Duodenal mucosa (tissue), 2 donors: ENCODE measurements around the gene TJP3.
A peak's percentile ranks its signal among the peaks of the same experiment; 100 is the strongest.

Source experiments
- H3K27ac ChIP-seq: one replicate; pipeline ENCODE4 v1.7.0; 2013; ENCODE audit warnings: low read depth, low read length
- H3K27me3 ChIP-seq, 2 donors: one replicate each; pipeline ENCODE4 v1.7.0; 2013; ENCODE audit warnings: low read length in 2 of 2, control low read depth in 1 of 2; ENCODE audit not compliant: insufficient read depth in 2 of 2, control insufficient read depth in 1 of 2
- H3K36me3 ChIP-seq, 2 donors: one replicate each; pipeline ENCODE4 v1.7.0; 2013; ENCODE audit warnings: low read length in 2 of 2, control low read depth in 1 of 2; ENCODE audit not compliant: insufficient read depth in 2 of 2, control insufficient read depth in 1 of 2
- H3K4me1 ChIP-seq, 2 donors: one replicate each; pipeline ENCODE4 v1.7.0; 2013; ENCODE audit warnings: low read length in 2 of 2, control low read depth in 1 of 2; ENCODE audit not compliant: insufficient read depth in 2 of 2, control insufficient read depth in 1 of 2
- H3K4me3 ChIP-seq, 2 donors: one replicate each; pipeline ENCODE4 v1.7.0; 2013; ENCODE audit warnings: low read length in 2 of 2, low read depth in 1 of 2
- H3K9ac ChIP-seq, 2 donors: one replicate each; pipeline ENCODE4 v1.7.0; 2013; ENCODE audit warnings: low read length in 2 of 2, low read depth in 1 of 2
- H3K9me3 ChIP-seq, 2 donors: one replicate each; pipeline ENCODE4 v1.7.0; 2013; ENCODE audit warnings: low read length in 2 of 2, control low read depth in 1 of 2; ENCODE audit not compliant: control insufficient read depth in 1 of 2

The TJP3 gene

DNA sequence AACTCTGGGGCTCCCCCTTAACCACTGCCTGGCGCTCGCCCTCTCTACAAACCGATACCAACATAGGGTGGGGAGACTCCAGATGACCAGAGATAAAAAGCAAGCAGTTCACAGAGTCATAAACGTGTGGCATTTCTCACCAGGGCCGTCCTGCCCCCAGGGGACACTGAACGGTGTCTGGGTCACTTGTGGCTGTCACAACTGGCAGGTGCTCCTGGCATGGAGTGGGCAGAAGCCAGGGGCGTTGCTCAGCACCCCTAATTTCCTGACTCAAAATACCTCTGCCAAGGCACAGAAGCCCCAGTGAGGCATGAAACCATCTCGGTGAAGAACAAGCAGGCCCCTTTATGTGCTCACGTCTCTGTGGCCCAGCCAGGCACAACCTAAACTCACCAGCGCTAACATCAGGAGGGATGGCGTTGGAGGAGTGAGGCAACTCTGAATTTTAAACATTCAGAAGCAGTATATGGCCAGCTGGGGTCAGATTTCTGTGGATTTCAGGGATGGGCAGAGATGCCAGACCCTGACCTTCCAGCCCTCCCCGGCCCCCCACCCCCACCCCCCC lies 9.7 kb upstream of the TJP3 start:
- H3K36me3 ChIP-seq = no peaks in the 10 kb centered on the region
- no peaks in the 10 kb centered on the region for H3K9me3 ChIP-seq
- H3K27me3 ChIP-seq = no peaks in the 10 kb centered on the region
- H3K4me1 ChIP-seq = peaks cover 4 to 27% of the 10 kb centered on the region in 2 donors
- H3K9ac ChIP-seq = no peak overlapping the region
- H3K27ac ChIP-seq = no peak overlapping the region
- peak overlapping the region in 1 of 2 donors; percentile 22 for H3K4me3 ChIP-seq

DNA sequence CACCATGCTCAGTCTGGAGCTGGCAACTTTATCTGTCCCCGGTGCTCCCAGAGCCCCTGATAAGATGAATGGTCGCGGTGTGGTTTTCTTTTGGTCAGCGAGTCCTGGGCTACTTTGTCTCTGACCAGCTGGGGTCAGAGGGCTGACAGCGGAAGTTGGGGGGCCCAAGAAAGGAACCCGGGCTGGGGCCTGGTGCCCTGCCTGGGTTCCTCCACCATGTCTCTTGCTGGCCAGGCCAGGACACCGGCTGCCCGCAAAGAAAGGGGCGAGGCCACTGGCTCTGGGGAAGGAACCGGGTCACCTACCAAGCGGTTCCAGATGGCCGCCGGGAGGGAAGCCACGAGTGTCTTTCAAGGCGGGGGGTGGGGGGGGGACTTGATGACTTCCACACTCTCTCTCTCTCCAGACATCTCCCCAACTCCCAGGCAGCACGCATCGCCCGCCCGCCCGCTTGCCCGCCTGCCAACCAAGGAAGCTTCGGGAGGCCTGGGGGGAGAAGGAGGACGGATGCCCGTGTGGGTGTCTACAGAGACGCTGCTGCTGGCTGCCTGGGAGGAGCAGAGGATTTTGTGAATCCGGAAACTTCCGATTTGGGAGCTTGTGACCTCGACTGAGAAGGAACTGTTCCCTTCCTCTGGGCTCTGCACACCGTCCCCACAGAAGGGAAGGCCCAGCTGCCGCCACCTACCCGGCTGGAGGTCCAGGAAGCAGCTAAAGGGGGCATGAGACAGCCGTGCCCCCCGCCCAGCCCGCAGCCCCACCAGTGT lies 9.0 kb upstream of the TJP3 start:
- Histone ChIP-seq H3K36me3 (no peaks in the 10 kb centered on the region), H3K4me1 (peaks cover 4 to 27% of the 10 kb centered on the region in 2 donors), H3K27ac (peak overlapping the region; percentile 50), H3K9me3 (no peaks in the 10 kb centered on the region), H3K9ac (peak overlapping the region; percentile 74 to 82), H3K4me3 (peak overlapping the region; percentile 78 to 84), H3K27me3 (no peaks in the 10 kb centered on the region)

DNA sequence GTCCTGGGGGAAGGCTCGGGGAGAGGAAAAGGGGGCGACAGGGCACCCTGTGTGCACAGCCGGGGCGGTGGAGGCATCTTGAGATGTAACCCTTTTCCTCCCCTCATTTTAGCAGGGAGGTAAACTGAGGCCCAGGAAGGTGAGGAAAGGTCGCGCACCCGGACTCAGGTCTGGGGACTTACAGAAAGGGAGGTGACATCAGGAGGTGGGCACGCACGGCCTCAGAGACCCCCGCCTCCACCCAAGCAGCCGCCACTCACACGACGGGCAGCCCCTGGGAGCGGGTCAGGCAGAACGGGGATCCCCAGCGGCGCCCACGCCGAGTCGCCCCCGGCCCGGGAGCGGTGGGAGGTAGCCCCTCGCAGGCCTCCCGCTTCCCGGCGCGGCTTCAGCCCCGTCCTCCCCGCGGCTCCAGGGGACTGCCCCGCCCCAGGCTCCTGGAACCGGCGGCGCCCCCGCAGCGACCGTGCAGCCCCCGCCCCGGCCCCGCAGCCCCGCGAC lies 8.4 kb upstream of the TJP3 start:
- H3K4me1 ChIP-seq = peaks cover 4 to 27% of the 10 kb centered on the region in 2 donors
- H3K27me3 ChIP-seq = no peaks in the 10 kb centered on the region
- H3K9me3 ChIP-seq = no peaks in the 10 kb centered on the region
- H3K27ac ChIP-seq = peak overlapping the region; percentile 50
- H3K36me3 ChIP-seq = no peaks in the 10 kb centered on the region
- H3K4me3 ChIP-seq = peak overlapping the region; percentile 78 to 84
- peak overlapping the region; percentile 74 to 82 for H3K9ac ChIP-seq

DNA sequence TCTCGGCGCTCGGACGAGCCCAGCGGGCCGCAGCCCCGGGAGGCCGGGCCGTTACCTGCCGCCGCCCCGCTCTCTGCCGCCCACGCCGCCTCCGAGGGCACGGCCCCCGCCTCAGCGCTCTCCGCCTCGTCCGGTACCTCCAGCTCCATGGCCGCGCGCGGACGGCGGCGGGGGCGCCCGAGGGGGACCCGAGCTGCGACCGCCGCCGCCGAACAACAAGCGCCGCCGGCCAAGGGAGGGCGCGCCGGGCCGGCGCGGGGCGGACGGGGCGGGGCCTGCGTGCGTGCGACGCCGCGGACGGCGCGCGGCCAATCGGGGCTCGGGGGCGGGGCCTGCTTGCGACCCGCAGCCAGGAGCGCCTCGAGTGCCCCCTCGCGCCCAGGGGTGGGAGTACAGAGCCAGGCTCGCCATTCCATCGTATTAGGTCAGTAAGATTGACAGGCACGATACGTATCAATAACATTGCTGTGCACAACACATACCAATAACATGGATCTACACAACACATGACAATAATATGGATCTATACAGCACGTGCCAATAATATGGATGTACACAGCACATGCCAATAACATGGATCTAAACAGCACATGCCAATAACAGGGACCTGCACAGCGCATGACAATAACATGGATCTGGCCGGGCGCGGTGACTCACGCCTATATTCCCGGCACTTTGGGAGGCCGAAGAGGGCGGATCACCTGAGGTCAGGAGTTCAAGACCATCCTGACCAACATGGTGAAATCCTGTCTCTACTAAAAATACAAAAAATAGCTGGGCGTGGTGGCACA lies 7.7 kb upstream of the TJP3 start, which contains the start of gene PIP5K1C:
PIP5K1C (minus strand) TSS at position 227 of the 791 bp plus-strand sequence; CDS start at position 149, 78 bp downstream.
- H3K9me3 ChIP-seq = no peaks in the 10 kb centered on the region
- peaks cover 4 to 27% of the 10 kb centered on the region in 2 donors for H3K4me1 ChIP-seq
- H3K4me3 ChIP-seq = peak within 1 kb of the TSS; percentile 78 to 84
- H3K27ac ChIP-seq = peak within 1 kb of the TSS; percentile 50
- no peaks in the 10 kb centered on the region for H3K36me3 ChIP-seq
- H3K9ac ChIP-seq = peak within 1 kb of the TSS; percentile 74 to 82
- no peaks in the 10 kb centered on the region for H3K27me3 ChIP-seq

DNA sequence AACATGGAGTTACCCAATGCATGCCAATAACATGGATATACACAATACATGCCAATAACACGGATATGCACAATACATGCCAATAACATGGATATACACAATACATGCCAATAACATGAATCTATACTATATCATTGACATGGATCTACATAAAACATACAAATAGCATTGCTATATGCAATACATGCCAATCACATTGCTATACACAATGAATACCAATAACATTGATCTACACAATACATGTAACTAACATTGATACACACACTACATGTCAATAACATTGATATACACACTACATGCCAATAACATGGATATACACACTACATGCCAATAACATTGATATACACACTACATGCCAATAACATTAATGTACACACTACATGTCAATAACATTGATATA lies 7.0 kb upstream of the TJP3 start:
- no peak overlapping the region for H3K9ac ChIP-seq
- no peak overlapping the region for H3K27ac ChIP-seq
- H3K4me1 ChIP-seq = peaks cover 4 to 27% of the 10 kb centered on the region in 2 donors
- no peaks in the 10 kb centered on the region for H3K9me3 ChIP-seq
- no peaks in the 10 kb centered on the region for H3K36me3 ChIP-seq
- H3K4me3 ChIP-seq = no peak overlapping the region
- no peaks in the 10 kb centered on the region for H3K27me3 ChIP-seq

DNA sequence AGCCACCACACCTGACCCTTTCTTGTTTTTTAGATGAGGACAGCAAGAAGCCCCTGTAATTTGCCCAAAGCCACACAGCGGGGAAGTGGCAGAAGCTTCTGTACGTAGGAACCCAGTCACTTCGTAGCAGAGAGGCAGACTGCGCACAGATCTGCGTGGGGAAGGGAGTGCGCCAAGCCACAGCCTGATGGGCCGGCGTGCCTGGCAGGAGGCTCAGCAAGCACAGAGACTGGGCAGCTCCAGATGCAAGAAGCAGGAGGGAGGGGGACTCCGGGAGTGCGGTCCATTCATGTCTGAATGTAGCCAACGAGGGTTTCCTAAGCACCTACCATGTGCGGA lies 347 bp upstream of the TJP3 start:
- Histone ChIP-seq H3K9me3 (no peaks in the 10 kb centered on the region), H3K4me3 (peak overlapping the region; percentile 82 to 84), H3K4me1 (peaks cover 9 to 15% of the 10 kb centered on the region in 2 donors), H3K27ac (peak overlapping the region; percentile 83), H3K27me3 (no peaks in the 10 kb centered on the region), H3K36me3 (no peaks in the 10 kb centered on the region), H3K9ac (peak overlapping the region; percentile 80 to 87)

DNA sequence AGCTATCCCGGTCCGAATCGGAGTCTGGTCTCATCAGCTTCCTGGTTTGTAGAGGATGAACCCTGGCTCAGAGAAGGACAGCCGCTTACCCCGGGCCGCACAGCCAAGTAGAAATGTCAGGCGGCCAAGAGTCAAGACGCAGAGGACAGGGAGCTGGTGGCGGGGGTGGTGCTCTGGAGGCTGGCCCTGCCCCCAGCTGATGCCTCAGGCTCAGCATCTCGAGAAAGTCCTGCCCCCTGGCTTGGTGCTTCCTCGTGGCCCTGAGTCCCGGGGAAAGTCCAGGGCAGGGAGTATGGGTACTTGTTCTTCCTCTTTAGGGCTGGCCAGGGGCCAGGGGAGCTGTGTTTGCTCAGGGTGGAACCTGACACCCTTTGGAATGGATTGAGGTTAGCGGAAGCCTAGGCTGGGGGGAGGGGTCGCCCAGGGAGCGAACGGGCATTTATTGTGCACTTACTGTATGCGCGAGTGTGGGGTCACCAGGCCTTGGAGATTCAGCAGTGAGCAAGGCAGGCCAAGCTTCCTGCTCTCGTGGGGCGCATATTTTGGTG lies 2.2 kb downstream of the TJP3 start:
- H3K27ac ChIP-seq = no peak overlapping the region
- peaks cover 13 to 18% of the 10 kb centered on the region in 2 donors for H3K4me1 ChIP-seq
- no peak overlapping the region for H3K9ac ChIP-seq
- no peaks in the 10 kb centered on the region for H3K9me3 ChIP-seq
- H3K27me3 ChIP-seq = no peaks in the 10 kb centered on the region
- peak overlapping the region; percentile 82 to 84 for H3K4me3 ChIP-seq
- H3K36me3 ChIP-seq = no peaks in the 10 kb centered on the region

DNA sequence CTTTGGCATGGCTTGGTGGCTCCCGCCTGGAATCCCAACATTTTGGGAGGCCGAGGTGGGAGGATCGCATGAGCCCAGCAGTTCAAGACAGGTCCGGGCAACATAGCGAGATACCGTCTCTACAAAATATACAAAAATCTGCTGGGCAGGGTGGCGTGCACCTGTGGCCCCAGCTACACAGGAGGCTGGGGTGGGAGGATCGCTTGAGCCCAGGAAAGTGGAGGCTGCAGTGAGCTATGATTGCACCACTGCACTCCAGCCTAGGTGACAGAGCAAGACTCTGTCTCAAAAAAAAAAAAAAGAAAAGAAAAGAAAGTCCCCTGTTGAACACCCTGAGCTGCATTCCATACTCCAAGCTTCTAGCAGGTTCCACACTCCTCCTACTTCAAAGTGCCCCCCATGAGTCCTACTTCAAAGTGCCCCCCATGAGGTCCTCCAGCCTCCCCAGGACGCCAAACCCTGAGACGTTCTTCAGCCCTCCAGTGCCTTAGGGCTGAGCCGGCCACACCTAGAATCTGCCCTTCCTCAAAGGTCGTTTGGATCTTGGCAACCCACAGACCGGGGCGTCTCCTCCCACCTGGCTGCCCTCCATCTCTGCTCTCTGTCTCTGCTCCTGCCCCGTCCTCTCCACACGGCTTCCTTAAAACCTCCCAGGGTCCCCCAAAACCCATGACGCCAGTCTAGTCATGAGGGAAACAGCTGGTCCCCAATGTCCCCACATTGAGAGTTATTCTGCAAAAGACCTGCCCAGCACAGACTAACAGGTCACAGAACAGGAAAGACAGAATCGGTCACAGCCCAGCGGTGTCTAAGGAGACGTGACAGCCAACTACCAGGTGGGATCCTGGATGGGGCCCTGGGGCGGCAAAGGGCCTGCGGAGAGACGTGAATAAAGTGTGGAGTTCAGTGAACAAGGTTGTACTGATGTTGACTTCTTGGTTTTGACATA lies 4.8 kb downstream of the TJP3 start:
- H3K27ac ChIP-seq = peak overlapping the region; percentile 84

DNA sequence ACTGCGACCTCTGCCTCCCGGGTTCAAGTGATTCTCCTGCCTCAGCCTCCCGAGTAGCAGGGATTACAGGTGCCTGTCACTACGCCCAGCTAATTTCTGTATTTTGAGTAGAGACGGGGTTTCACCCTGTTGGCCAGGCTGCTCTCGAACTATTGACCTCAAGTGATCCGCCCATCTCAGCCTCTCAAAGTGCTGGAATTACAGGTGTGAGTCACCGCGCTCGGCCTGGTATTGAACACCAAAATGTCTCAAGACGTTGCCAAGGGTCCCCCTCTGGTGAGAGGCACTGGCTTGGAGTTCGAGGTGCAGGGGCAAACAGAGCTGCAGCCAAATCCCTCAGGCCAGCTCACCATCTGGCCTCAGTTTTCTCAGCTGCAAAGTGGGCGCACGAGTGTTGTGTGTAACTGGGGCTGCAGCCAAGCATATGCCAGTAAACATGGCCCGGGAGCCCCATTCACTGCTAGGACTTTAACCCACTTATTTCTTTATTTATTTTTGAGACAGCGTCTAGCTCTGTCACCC lies 8.0 kb downstream of the TJP3 start:
- peaks cover 21 to 23% of the 10 kb centered on the region in 2 donors for H3K4me1 ChIP-seq
- H3K27ac ChIP-seq = no peak overlapping the region
- H3K36me3 ChIP-seq = no peaks in the 10 kb centered on the region
- H3K27me3 ChIP-seq = no peaks in the 10 kb centered on the region
- no peak overlapping the region for H3K4me3 ChIP-seq
- no peaks in the 10 kb centered on the region for H3K9me3 ChIP-seq
- H3K9ac ChIP-seq = no peak overlapping the region

More for the DNA sequence above, 4.8 kb downstream of the TJP3 start:
- Histone ChIP-seq H3K27me3 (no peaks in the 10 kb centered on the region), H3K4me1 (peaks cover 15% of the 10 kb centered on the region in 2 donors), H3K36me3 (no peaks in the 10 kb centered on the region), H3K4me3 (peak overlapping the region; percentile 32 to 50), H3K9ac (peak overlapping the region; percentile 35 to 52), H3K9me3 (no peaks in the 10 kb centered on the region)
